K562 (cell line): Measurements from ENCODE around the gene ANKRD34A. TPM values are rescaled to one million over a fixed set of nuclear protein-coding genes. Genes with fewer than 3 reads are reported as not detected.
A peak's percentile ranks its signal among the peaks of the same experiment; 100 is the strongest.

Experiments
- BCOR ChIP-seq: fragments of 450-650 bp; IDR thresholded peaks from 2 replicates; pipeline ENCODE4 v1.6.1; 2016
- CBFA2T3 ChIP-seq: fragments of 450-650 bp; IDR thresholded peaks from 2 replicates; pipeline ENCODE4 v1.6.1; 2017
- CEBPB ChIP-seq: fragments of 450-650 bp; IDR thresholded peaks from 2 replicates; pipeline ENCODE4 v1.6.1; 2016; ENCODE audit warnings: missing genetic modification characterization, missing compliant biosample characterization
- DLX4 ChIP-seq: fragments of 250-450 bp; sonication (Bioruptor Pico); IDR thresholded peaks from 2 replicates; pipeline ENCODE4 v1.6.1; 2021; ENCODE audit warnings: mild to moderate bottlenecking
- FOXK1 ChIP-seq: sonication (generic); formaldehyde crosslinking; IDR thresholded peaks from 2 replicates; pipeline ENCODE4 v1.8.0; 2022; ENCODE audit warnings: missing genetic modification reagents, mild to moderate bottlenecking, borderline replicate concordance
- HES1 ChIP-seq: fragments of 450-650 bp; IDR thresholded peaks from 2 replicates; pipeline ENCODE4 v1.6.1; 2016; ENCODE audit warnings: low read depth, mild to moderate bottlenecking, moderate library complexity
- MED1 ChIP-seq: sonication (generic); formaldehyde crosslinking; IDR thresholded peaks from 2 replicates; pipeline ENCODE4 v1.8.1; 2023; ENCODE audit warnings: missing genetic modification reagents, borderline replicate concordance
- NCOA2 ChIP-seq, 2 experiments: fragments of 450-650 bp; IDR thresholded peaks; 2 replicates each; pipeline ENCODE4 v1.6.1; 2018; ENCODE audit warnings: mild to moderate bottlenecking in 2 of 2, moderate library complexity in 1 of 2; ENCODE audit not compliant: partially characterized antibody in 2 of 2
- NR3C1 ChIP-seq: sonication (generic); formaldehyde crosslinking; IDR thresholded peaks from 2 replicates; pipeline ENCODE4 v1.8.1; 2022; ENCODE audit warnings: missing genetic modification reagents
- RUNX1 ChIP-seq: sonication (generic); IDR thresholded peaks from 2 replicates; pipeline ENCODE4 v1.6.1; 2016; ENCODE audit warnings: antibody characterized with exemption, low read depth
- SFPQ ChIP-seq: fragments of 200-400 bp; formaldehyde crosslinking; IDR thresholded peaks from 2 replicates; pipeline ENCODE4 v1.6.1; 2017; ENCODE audit warnings: mild to moderate bottlenecking, low read depth, low read length, moderate library complexity
- ZBTB2 ChIP-seq: fragments of 450-650 bp; IDR thresholded peaks from 2 replicates; pipeline ENCODE4 v1.6.1; 2016; ENCODE audit warnings: antibody characterized with exemption
- ZEB2 ChIP-seq: fragments of 450-650 bp; IDR thresholded peaks from 2 replicates; pipeline ENCODE4 v1.6.1; 2016
- ZFP1 ChIP-seq: fragments of 450-650 bp; formaldehyde crosslinking; IDR thresholded peaks from 2 replicates; pipeline ENCODE4 v1.4.0; 2020; ENCODE audit warnings: mild to moderate bottlenecking, mixed read lengths
- ZHX1 ChIP-seq: fragments of 150-350 bp; conservative IDR thresholded peaks from 2 replicates; pipeline ENCODE4 v1.6.1; 2014; ENCODE audit warnings: low read length
- ZKSCAN1 ChIP-seq: fragments of 150-350 bp; IDR thresholded peaks from 2 replicates; pipeline ENCODE4 v1.6.1; 2016; ENCODE audit warnings: low read depth, low read length
- ZNF398 ChIP-seq: fragments of 250-450 bp; sonication (Bioruptor Pico); IDR thresholded peaks from 2 replicates; pipeline ENCODE4 v1.8.0; 2021; ENCODE audit warnings: moderate library complexity, mild to moderate bottlenecking, inconsistent platforms
- ZNF707 ChIP-seq: fragments of 250-450 bp; sonication (Bioruptor Pico); conservative IDR thresholded peaks from 2 replicates; pipeline ENCODE4 v1.8.0; 2022; ENCODE audit warnings: inconsistent platforms, mild to moderate bottlenecking, moderate library complexity
- ZSCAN29 ChIP-seq: fragments of 450-650 bp; IDR thresholded peaks from 2 replicates; pipeline ENCODE4 v1.6.1; 2017
- polyA plus RNA-seq, 8 experiments: library from polyadenylated mRNA; depleted of rRNA in 4 of 8; stranded (reverse) in 5 of 8; unstranded in 3 of 8; fragments of >200 nt; fragmentation: Nextera tagmentation in 2 of 8; fragmentation: Illumina TruSeq in 1 of 8; extraction: Ambion mirVana in 2 of 8; extraction: Trizol in 1 of 8; gene quantifications; 2 replicates each; pipeline versions ENCODE4 v1.2.1 to v1.2.3, GENCODE V29; 2011 to 2014; ENCODE audit warnings: inconsistent platforms in 1 of 8, missing spikeins in 1 of 8
- total RNA-seq, 7 experiments: library from RNA; depleted of rRNA in 6 of 7; stranded (reverse); fragments of >200 nt in 6 of 7; fragmentation: Illumina TruSeq in 2 of 7; extraction: Trizol in 2 of 7; gene quantifications; 2 replicates each; pipeline versions ENCODE4 v1.2.1 to v1.2.3, GENCODE V29; 2011 to 2021; ENCODE audit warnings: low replicate concordance in 1 of 7

Gene ANKRD34A
- total and polyA plus RNA-seq, 9 of the 15 experiments (the other 6 are each of a cell fraction or from before 2014, with no cell fraction given): 0.06 to 1.6 (median 0.43) TPM

- TF ChIP-seq SFPQ (no peak), ZKSCAN1 (no peak), ZFP1 (no peak), CBFA2T3 (no peak), NCOA2 (IDR thresholded peaks at IDR 0.05; ENCODE audit: partially characterized antibody in 2 of 2) (no peak), ZNF398 (no peak), CEBPB (tag) (no peak), ZEB2 (peak; percentile 90), FOXK1 (CRISPR knock-in tag) (no peak), NR3C1 (CRISPR knock-in tag) (no peak), RUNX1 (no peak), ZBTB2 (no peak), ZNF707 (CRISPR knock-in tag) (no peak), MED1 (CRISPR knock-in tag) (no peak), HES1 (no peak), BCOR (no peak), ZHX1 (no peak), DLX4 (CRISPR knock-in tag) (no peak), ZSCAN29 (no peak)
Measured at GRCh38 chr1:145997016-145997717, 32.8 kb upstream of the ANKRD34A start (continued).
